Ectodermal cell (in vitro differentiated cells): ENCODE data around the gene AWAT2. TPM values are rescaled to one million over a fixed set of nuclear protein-coding genes. Genes with fewer than 3 reads are reported as not detected.

Source experiments
- H3K27ac ChIP-seq: 2 replicates; pipeline ENCODE4 v1.7.0; 2013; ENCODE audit warnings: mild to moderate bottlenecking, low read depth, low read length; ENCODE audit not compliant: insufficient read depth, poor library complexity, severe bottlenecking
- H3K27me3 ChIP-seq: 2 replicates; pipeline ENCODE4 v1.7.0; 2013; ENCODE audit warnings: mild to moderate bottlenecking, low read length; ENCODE audit not compliant: insufficient read depth, control insufficient read depth, poor library complexity, severe bottlenecking
- H3K36me3 ChIP-seq: one replicate; pipeline ENCODE4 v1.7.0; 2013; ENCODE audit warnings: low read length; ENCODE audit not compliant: control insufficient read depth, insufficient read depth
- H3K4me1 ChIP-seq: one replicate; pipeline ENCODE4 v1.7.0; 2013; ENCODE audit warnings: low read length; ENCODE audit not compliant: control insufficient read depth, insufficient read depth
- H3K4me3 ChIP-seq: 2 replicates; pipeline ENCODE4 v1.7.0; 2013; ENCODE audit warnings: low read depth, low read length, control low read depth; ENCODE audit not compliant: insufficient read depth
- H3K9me3 ChIP-seq: 2 replicates; pipeline ENCODE4 v1.7.0; 2013; ENCODE audit warnings: mild to moderate bottlenecking, low read length, moderate library complexity; ENCODE audit not compliant: control insufficient read depth
- WGBS, 2 experiments: methylation state at CpG; one replicate each; pipeline ENCODE4 v1.1.7; 2013; ENCODE audit warnings: missing lambda C conversion rate in 2 of 2; 5-methylcytosine and 5-hydroxymethylcytosine counted together
- polyA plus RNA-seq, 4 experiments: library from polyadenylated mRNA; stranded (reverse); fragments of 50-300 nt; gene quantifications; one replicate each; pipeline ENCODE4 v1.2.3, GENCODE V29; 2013

The AWAT2 gene, protein sequence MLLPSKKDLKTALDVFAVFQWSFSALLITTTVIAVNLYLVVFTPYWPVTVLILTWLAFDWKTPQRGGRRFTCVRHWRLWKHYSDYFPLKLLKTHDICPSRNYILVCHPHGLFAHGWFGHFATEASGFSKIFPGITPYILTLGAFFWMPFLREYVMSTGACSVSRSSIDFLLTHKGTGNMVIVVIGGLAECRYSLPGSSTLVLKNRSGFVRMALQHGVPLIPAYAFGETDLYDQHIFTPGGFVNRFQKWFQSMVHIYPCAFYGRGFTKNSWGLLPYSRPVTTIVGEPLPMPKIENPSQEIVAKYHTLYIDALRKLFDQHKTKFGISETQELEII
- not detected for polyA plus RNA-seq (2013, experiment 1 of 4)
- polyA plus RNA-seq (2013, experiment 2 of 4): not detected
- polyA plus RNA-seq (2013, experiment 3 of 4): not detected
- polyA plus RNA-seq (2013, experiment 4 of 4): not detected

DNA sequence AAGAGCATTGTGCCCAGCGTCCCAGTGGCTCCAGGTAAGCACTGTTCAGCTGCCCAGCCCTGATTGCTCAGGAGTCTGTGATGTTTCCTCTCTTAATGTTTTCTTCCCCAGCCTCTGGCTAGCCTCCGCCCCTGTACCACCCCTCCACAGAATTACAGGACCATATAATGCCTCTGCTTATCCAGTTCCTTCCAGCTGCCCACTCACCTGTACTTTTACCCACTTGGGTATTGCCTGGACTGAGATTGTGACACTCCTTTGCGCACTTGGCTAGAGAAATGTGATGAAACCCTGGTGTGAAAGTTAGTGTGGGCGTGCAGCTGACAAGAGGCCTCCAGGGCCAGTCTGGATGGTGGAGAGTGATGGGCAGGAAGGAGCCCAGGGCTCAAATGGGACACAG, at the start of gene AWAT2:
TSS of gene AWAT2 (minus strand) at position 14 of the 400 bp plus-strand sequence. CDS start at position 8, 6 bp downstream.
- Histone ChIP-seq H3K4me3 (no peak within 1 kb of the TSS), H3K4me1 (no peaks in the 10 kb centered on the region), H3K27ac (no peak within 1 kb of the TSS), H3K9me3 (no peaks in the 10 kb centered on the region), H3K36me3 (no peaks in the 10 kb centered on the region), H3K27me3 (no peaks in the 10 kb centered on the region)
- 89 to 92% methylated on average over 4 of the region's 4 CpGs for WGBS, 2 experiments

GRCh38 chrX:70096052-70096451, 46.3 kb upstream of the AWAT2 start:
- WGBS, 2 experiments: 76 to 79% methylated on average over 2 of the region's 2 CpGs
- no peaks in the 10 kb centered on the region for H3K9me3 ChIP-seq
- H3K27ac ChIP-seq: no peak overlapping the region
- no peaks in the 10 kb centered on the region for H3K36me3 ChIP-seq
- H3K4me1 ChIP-seq: no peaks in the 10 kb centered on the region
- no peak overlapping the region for H3K4me3 ChIP-seq
- no peaks in the 10 kb centered on the region for H3K27me3 ChIP-seq

DNA sequence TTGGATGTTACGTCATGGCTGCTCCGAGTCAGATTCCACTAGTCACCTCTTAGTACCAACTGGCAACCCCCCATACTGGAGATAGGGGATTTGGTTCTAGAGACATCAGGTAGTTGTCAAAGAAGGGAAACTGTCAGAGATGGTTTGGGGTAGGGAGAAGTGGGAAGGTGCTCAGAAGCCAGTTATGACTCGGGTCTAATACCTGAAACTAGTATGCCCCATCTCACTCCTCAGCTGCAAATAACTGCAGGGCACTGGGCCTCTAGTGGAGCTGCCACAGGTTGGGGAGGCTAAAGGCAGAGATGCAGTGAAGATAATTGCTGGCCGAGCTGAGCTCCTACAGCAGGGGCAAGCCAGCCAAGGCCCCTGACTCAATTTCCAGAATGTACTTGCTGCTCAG, 42.5 kb upstream of the AWAT2 start:
- Histone ChIP-seq H3K4me1 (no peaks in the 10 kb centered on the region), H3K36me3 (no peaks in the 10 kb centered on the region)
- 92 to 93% methylated on average over 3 to 4 of the region's 4 CpGs for WGBS, 2 experiments

GRCh38 chrX:70089604-70090297, 40.0 kb upstream of the AWAT2 start:
- Histone ChIP-seq H3K4me1 (no peaks in the 10 kb centered on the region), H3K9me3 (no peaks in the 10 kb centered on the region), H3K36me3 (no peaks in the 10 kb centered on the region), H3K4me3 (no peak overlapping the region), H3K27me3 (no peaks in the 10 kb centered on the region), H3K27ac (no peak overlapping the region)
- 64 to 78% methylated on average over 1 of the region's 1 CpG for WGBS, 2 experiments

More for the DNA sequence above, 42.5 kb upstream of the AWAT2 start:
- Histone ChIP-seq H3K9me3 (no peaks in the 10 kb centered on the region), H3K27me3 (no peaks in the 10 kb centered on the region), H3K27ac (no peak overlapping the region), H3K4me3 (no peak overlapping the region)

DNA sequence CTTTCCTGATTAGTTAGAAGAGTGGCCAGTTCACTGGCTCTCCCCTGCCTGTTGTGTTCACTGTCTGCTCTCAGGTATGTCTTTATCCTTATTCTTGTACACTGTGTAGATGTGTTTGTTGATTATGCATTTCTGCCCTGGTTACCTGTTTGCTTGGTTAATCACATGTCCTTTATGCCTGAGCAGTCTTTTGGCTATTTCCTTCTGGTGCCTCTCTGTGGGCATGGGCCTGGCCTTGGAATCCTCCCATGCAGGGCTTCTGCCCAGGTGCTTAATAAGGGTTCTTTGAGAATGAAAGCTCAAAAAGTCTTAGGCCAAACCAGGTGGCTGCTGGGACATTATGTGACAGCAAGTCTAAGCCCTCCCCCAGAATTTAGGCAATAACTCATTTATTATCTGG, 39.0 kb upstream of the AWAT2 start:
- Histone ChIP-seq H3K4me1 (no peaks in the 10 kb centered on the region), H3K36me3 (no peaks in the 10 kb centered on the region), H3K27me3 (no peaks in the 10 kb centered on the region), H3K9me3 (no peaks in the 10 kb centered on the region), H3K4me3 (no peak overlapping the region), H3K27ac (no peak overlapping the region)

- H3K4me1 ChIP-seq: no peaks in the 10 kb centered on the region
- no peak overlapping the region for H3K4me3 ChIP-seq
- H3K27ac ChIP-seq: no peak overlapping the region
- no peaks in the 10 kb centered on the region for H3K27me3 ChIP-seq
- H3K36me3 ChIP-seq: no peaks in the 10 kb centered on the region
- 89 to 92% methylated on average over 11 of the region's 11 CpGs for WGBS, 2 experiments
- no peaks in the 10 kb centered on the region for H3K9me3 ChIP-seq
Measured at GRCh38 chrX:70087857-70088630, 38.3 kb upstream of the AWAT2 start.

DNA sequence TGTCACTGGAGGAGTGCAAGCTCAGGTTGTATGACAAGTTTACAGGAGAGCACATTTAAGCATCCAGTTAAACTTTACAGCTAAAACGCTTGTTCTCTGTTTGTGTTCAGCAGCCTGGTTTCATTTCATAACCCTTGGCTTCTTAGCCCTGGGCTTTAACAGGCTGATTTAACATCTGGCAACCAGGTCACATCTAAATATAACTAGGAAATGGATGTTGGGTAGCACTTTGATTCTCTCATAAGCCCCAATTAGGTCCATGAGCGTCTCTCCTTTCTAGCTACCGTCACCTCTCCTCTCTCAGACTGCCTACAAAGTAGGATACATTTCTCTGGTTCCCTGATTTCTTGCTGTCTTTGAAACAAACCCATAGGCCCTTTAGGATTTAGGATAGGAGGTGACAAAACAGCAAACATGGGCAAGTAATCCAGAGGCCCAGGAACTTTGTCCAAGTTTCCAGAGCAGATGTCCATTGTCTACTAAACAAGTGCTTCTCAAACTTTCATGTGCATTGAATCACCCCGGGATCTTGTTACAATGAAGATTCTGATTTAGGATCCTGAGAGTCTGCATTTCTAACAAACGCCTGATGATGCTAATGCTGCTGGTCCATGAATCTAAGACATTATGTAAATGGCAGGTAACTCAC, 35.0 kb upstream of the AWAT2 start:
- no peak overlapping the region for H3K4me3 ChIP-seq
- no peak overlapping the region for H3K27ac ChIP-seq
- H3K4me1 ChIP-seq: no peaks in the 10 kb centered on the region
- 92 to 94% methylated on average over 5 of the region's 5 CpGs for WGBS, 2 experiments
- no peaks in the 10 kb centered on the region for H3K27me3 ChIP-seq
- H3K36me3 ChIP-seq: no peaks in the 10 kb centered on the region
- no peaks in the 10 kb centered on the region for H3K9me3 ChIP-seq

DNA sequence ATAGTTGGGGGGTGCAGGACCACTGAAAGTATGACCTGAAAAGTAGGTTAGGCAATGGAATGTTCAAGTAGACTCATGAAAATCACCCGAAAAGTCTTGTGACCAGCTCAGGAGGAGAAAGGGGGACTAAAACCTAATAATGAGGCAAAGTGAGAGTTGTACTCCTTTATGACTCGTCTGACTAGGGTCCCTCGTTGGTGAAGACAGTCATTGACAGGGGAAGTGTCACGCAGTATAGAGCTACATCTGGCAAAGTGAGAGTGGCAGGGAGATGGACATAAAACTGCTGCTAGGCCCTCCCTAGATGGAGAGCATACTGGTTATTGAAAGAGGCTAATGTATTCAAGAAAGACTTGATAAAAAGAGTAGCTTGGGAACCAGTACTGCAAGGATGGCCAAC, 33.0 kb upstream of the AWAT2 start:
- no peak overlapping the region for H3K4me3 ChIP-seq
- WGBS, 2 experiments: 93 to 94% methylated on average over 4 of the region's 4 CpGs
- H3K9me3 ChIP-seq: no peaks in the 10 kb centered on the region
- no peak overlapping the region for H3K27ac ChIP-seq
- no peaks in the 10 kb centered on the region for H3K4me1 ChIP-seq
- no peaks in the 10 kb centered on the region for H3K36me3 ChIP-seq
- H3K27me3 ChIP-seq: no peaks in the 10 kb centered on the region

DNA sequence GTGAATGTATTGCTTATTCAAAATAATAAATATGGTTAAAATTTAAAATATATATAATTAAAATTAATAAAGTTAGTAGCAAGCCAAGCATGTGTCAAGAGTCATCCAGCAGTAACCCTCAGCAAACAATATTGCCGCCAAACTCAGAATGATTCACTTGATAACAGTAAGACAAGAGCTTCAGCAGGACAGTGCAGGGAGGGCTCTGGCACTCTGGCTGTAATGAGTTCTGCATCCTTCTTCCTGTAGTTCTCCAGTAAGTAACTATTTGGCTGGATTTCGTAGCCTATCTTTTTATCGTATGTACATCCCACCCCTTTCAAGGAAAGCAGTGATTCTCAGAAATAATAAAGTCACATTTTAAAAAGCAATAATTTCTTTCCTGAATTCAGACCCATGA, 30.1 kb upstream of the AWAT2 start:
- Histone ChIP-seq H3K4me1 (no peaks in the 10 kb centered on the region), H3K27me3 (no peaks in the 10 kb centered on the region), H3K36me3 (no peaks in the 10 kb centered on the region), H3K9me3 (no peaks in the 10 kb centered on the region), H3K27ac (no peak overlapping the region), H3K4me3 (no peak overlapping the region)
- WGBS, 2 experiments: 92 to 97% methylated on average over 3 of the region's 3 CpGs
